ENCODE measurements around the gene IL1R1.

- TF ChIP-seq EP300 (IDR thresholded peaks at IDR 0.05; ENCODE audit: borderline replicate concordance): no peak
- TF ChIP-seq NFIC (IDR thresholded peaks at IDR 0.05): no peak
- TF ChIP-seq CREB1 (IDR thresholded peaks at IDR 0.05; ENCODE audit: low read depth): no peak
- TF ChIP-seq MAX (IDR thresholded peaks at IDR 0.05): no peak
- TF ChIP-seq FOXM1 (IDR thresholded peaks at IDR 0.05; ENCODE audit: borderline replicate concordance, low read depth): no peak
- no peak for TF ChIP-seq YY1 (IDR thresholded peaks at IDR 0.05; ENCODE audit: low read depth)
- TF ChIP-seq RAD21 (IDR thresholded peaks at IDR 0.05; ENCODE audit: low read depth): no peak
- no peak for TF ChIP-seq TAF1 (IDR thresholded peaks at IDR 0.05; ENCODE audit: low read depth)
Measured at GRCh38 chr2:102138331-102138730, 4.2 kb upstream of the IL1R1 start.

All from Ishikawa (cell line).